Cardiac fibroblast (primary cell): ENCODE data around the gene PLEKHA6.
"Not testable (repeated sequence)": the region's sequence is repeated elsewhere in the genome, so short reads cannot be mapped to it uniquely, and the experiment has no call there.

Source experiments
- DNase-seq, 2 donors: peaks; one replicate each; pipeline versions ENCODE4 v3.0.0 to v3.0.0-alpha.2; 2010; ENCODE audit warnings: low read depth in 2 of 2
- H3K4me3 ChIP-seq, 2 donors: replicated peaks in 1 of 2; 1 replicate in 1 of 2; 2 replicates in 1 of 2; pipeline ENCODE4 v1.5.1; 2011; ENCODE audit warnings: low read depth in 2 of 2, low read length in 2 of 2, mild to moderate bottlenecking in 2 of 2, moderate library complexity in 1 of 2
- TF ChIP-seq, protein P1 (sequence below): IDR thresholded peaks from one replicate; pipeline ENCODE4 v1.5.1; 2011; ENCODE audit warnings: low read depth, mild to moderate bottlenecking, low read length, inconsistent platforms

Gene PLEKHA6

GRCh38 chr1:204314171-204314892, 45.4 kb downstream of the PLEKHA6 start:
- no peak overlapping the region for H3K4me3 ChIP-seq
- no peak for DNase-seq
- TF ChIP-seq, protein P1, sequence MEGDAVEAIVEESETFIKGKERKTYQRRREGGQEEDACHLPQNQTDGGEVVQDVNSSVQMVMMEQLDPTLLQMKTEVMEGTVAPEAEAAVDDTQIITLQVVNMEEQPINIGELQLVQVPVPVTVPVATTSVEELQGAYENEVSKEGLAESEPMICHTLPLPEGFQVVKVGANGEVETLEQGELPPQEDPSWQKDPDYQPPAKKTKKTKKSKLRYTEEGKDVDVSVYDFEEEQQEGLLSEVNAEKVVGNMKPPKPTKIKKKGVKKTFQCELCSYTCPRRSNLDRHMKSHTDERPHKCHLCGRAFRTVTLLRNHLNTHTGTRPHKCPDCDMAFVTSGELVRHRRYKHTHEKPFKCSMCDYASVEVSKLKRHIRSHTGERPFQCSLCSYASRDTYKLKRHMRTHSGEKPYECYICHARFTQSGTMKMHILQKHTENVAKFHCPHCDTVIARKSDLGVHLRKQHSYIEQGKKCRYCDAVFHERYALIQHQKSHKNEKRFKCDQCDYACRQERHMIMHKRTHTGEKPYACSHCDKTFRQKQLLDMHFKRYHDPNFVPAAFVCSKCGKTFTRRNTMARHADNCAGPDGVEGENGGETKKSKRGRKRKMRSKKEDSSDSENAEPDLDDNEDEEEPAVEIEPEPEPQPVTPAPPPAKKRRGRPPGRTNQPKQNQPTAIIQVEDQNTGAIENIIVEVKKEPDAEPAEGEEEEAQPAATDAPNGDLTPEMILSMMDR: no peak

DNA sequence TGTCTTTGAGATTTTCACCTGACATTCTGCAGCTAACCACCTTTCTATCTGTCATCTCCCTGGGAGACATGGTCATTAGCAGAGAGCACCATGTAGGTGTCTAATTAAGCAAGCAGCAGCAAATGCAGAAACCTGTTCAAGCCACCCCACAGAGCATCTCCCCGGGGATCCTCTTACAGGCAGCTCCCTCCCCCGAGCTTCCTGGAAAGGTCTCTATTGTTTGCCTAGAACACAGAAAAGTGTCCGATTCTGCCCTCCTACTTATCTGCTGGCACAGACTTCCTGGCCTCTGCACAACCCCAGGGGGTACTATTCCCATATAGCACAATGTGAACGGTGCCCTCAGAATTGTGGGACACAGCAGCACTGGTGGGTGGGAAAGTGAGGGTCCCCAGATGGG, 46.1 kb downstream of the PLEKHA6 start:
- TF ChIP-seq, protein P1: no peak
- DNase-seq: peak in 1 of 2 donors; percentile 40
- no peak overlapping the region for H3K4me3 ChIP-seq

GRCh38 chr1:204310970-204311369, 48.8 kb downstream of the PLEKHA6 start:
- not testable (repeated sequence) for DNase-seq, H3K4me3 ChIP-seq

- TF ChIP-seq, protein P1: no peak
- no peak overlapping the region for H3K4me3 ChIP-seq
- no peak for DNase-seq
Measured at GRCh38 chr1:204308023-204308628, 51.6 kb downstream of the PLEKHA6 start.

- peak in 1 of 2 donors; percentile 56 for DNase-seq
- peak overlapping the region in 1 of 2 donors; percentile 6 for H3K4me3 ChIP-seq
Measured at GRCh38 chr1:204307334-204307883, 52.3 kb downstream of the PLEKHA6 start.

GRCh38 chr1:204306076-204306475, 53.7 kb downstream of the PLEKHA6 start:
- no peak for DNase-seq
- no peak overlapping the region for H3K4me3 ChIP-seq
- TF ChIP-seq, protein P1: no peak

More at GRCh38 chr1:204307334-204307883, 52.3 kb downstream of the PLEKHA6 start:
- TF ChIP-seq, protein P1: no peak

DNA sequence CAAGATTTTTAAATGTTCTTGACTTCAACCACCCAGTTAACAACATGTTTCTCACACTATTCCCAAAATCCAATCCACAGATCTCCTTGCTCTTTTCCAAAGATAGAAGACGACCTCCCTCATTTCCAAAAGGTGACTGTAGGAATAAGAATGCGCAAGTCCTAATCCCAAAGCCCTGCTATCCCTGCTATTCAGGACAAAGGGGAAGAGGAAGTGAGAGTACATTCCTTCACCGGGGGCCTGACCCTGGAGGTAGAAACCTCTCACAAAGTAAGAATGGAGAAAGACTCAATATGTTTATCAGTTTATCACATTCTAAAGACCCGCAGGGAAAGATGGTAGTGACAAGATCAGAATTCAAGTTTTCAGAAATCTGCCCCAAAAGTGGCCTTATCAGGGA, 55.7 kb downstream of the PLEKHA6 start:
- no peak for DNase-seq
- H3K4me3 ChIP-seq: no peak overlapping the region
- TF ChIP-seq, protein P1: no peak
